GM15510 (cell line): ENCODE measurements around the gene TRAPPC3L.

Experiments used
- POLR2A ChIP-seq: IDR thresholded peaks from 3 replicates; pipeline ENCODE4 v1.6.1; 2011; ENCODE audit warnings: borderline replicate concordance; ENCODE audit not compliant: insufficient read length; ENCODE audit errors: extremely low read depth

Gene TRAPPC3L

GRCh38 chr6:116511424-116512110, 33.9 kb downstream of the TRAPPC3L start, which contains the start of gene CALHM5:
Gene CALHM5 (plus strand): TSS chr6:116511639. CDS start chr6:116511697, 58 bp downstream.
- TF ChIP-seq POLR2A, result no peak

- no peak for TF ChIP-seq POLR2A
Measured at GRCh38 chr6:116508527-116508926, 37.0 kb downstream of the TRAPPC3L start.

GRCh38 chr6:116507324-116507723, 38.2 kb downstream of the TRAPPC3L start:
- TF ChIP-seq POLR2A, result no peak

GRCh38 chr6:116500969-116501433, 44.5 kb downstream of the TRAPPC3L start:
- no peak for TF ChIP-seq POLR2A

GRCh38 chr6:116497113-116497676, 48.3 kb downstream of the TRAPPC3L start:
- no peak for TF ChIP-seq POLR2A

- TF ChIP-seq POLR2A, result no peak
Measured at GRCh38 chr6:116492331-116493067, 53.0 kb downstream of the TRAPPC3L start.

- TF ChIP-seq POLR2A, result no peak
Measured at GRCh38 chr6:116491610-116492330, 53.7 kb downstream of the TRAPPC3L start.

GRCh38 chr6:116485559-116486184, 59.8 kb downstream of the TRAPPC3L start:
- TF ChIP-seq POLR2A, result no peak

- no peak for TF ChIP-seq POLR2A
Measured at GRCh38 chr6:116483616-116484015, 61.9 kb downstream of the TRAPPC3L start.

- no peak for TF ChIP-seq POLR2A
Measured at GRCh38 chr6:116482780-116483179, 62.7 kb downstream of the TRAPPC3L start.

- no peak for TF ChIP-seq POLR2A
Measured at GRCh38 chr6:116476002-116476678, 69.3 kb downstream of the TRAPPC3L start.

- no peak for TF ChIP-seq POLR2A
Measured at GRCh38 chr6:116475141-116475540, 70.3 kb downstream of the TRAPPC3L start.

GRCh38 chr6:116472706-116473105, 72.8 kb downstream of the TRAPPC3L start:
- no peak for TF ChIP-seq POLR2A

- TF ChIP-seq POLR2A, result no peak
Measured at GRCh38 chr6:116471531-116471930, 74.0 kb downstream of the TRAPPC3L start.
